Lower leg skin (tissue), 3 donors: ENCODE measurements around the gene VWDE.

ENCODE experiments used
- CTCF ChIP-seq, 3 donors: fragments of 450-650 bp; IDR thresholded peaks; one replicate each; pipeline ENCODE4 v1.5.1; 2016; ENCODE audit warnings: antibody characterized with exemption in 3 of 3, mild to moderate bottlenecking in 3 of 3, moderate library complexity in 2 of 3
- POLR2A ChIP-seq, 2 donors: fragments of 450-650 bp; IDR thresholded peaks; one replicate each; pipeline ENCODE4 v1.6.1; 2016 to 2017; ENCODE audit warnings: antibody characterized with exemption in 2 of 2, mild to moderate bottlenecking in 1 of 2, moderate library complexity in 1 of 2

- no peak for TF ChIP-seq CTCF (IDR thresholded peaks at IDR 0.05)
- TF ChIP-seq POLR2A (IDR thresholded peaks at IDR 0.05): no peak
These were observed 78.0 kb downstream of the VWDE start for GRCh38 chr7:12325646-12326045.
